LNCAP (cell line): ENCODE measurements around the gene NMNAT2.

ENCODE experiments used
- CTCF ChIP-seq: fragments of 450-650 bp; IDR thresholded peaks from 2 replicates; pipeline ENCODE4 v1.5.1; 2017; ENCODE audit warnings: mild to moderate bottlenecking

The NMNAT2 gene

GRCh38 chr1:183417772-183418491 lies at the start of gene NMNAT2:
Gene NMNAT2 (minus strand): TSS chr1:183418380. CDS start chr1:183418267, 113 bp downstream.
- TF ChIP-seq CTCF, result no peak

DNA sequence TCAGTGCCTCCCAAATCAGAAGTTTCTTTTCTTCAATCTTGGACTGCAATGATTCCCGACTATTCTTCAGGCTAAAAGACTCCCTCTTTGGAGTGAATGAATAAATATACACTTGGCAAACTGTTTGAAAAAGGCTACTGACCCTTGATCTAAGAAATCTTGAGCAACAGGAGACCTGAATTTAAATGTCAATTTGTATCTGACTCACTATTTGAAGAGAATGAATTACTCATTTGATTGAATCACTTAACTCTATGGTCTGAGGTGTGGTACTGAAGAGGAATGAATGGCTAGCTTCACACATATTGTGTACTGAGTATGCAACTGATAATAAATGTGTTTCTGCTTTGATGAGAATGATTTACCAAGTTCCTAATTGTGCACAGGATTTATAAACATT lies 49.5 kb upstream of the NMNAT2 start:
- no peak for TF ChIP-seq CTCF

DNA sequence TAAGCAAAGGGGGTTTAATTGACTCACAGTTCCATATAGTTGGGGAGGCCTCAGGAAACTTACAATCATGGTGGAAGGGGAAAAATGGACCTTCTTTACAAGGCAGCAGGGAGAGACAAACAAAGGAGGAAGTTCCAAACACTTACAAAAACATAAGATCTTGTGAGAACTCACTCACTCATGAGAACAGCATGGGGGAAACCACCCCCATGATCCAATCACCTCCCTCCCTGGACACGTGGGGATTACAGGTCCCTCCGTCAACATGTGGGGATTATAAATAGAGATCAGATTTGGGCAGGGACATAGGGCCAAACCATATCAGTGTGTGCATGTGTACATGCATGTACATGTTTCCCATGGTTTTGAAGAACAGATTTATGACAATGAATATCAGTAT lies 48.6 kb upstream of the NMNAT2 start:
- no peak for TF ChIP-seq CTCF

- TF ChIP-seq CTCF, result no peak
Measured at GRCh38 chr1:183463566-183463965, 45.4 kb upstream of the NMNAT2 start.

- TF ChIP-seq CTCF, result no peak
Measured at GRCh38 chr1:183461350-183461749, 43.2 kb upstream of the NMNAT2 start.

DNA sequence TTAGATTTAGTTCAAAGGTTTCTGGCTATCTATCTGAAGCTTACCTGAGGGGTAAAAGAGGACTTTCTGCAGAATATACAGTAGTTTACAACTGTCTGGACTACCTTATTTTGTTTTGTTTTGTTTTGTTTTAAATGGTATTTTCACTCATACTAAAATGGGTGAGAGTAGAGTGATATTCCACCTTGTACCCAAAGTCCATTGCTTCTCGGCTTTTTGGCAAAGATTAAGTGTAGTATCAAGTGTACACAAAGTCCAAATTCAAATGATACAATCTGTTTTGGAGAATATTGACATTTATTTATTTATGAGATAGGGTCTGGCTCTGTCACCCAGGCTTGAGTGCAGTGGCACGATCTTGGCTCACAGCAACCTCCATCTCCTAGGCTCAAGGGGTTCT lies 42.4 kb upstream of the NMNAT2 start:
- TF ChIP-seq CTCF, result no peak

DNA sequence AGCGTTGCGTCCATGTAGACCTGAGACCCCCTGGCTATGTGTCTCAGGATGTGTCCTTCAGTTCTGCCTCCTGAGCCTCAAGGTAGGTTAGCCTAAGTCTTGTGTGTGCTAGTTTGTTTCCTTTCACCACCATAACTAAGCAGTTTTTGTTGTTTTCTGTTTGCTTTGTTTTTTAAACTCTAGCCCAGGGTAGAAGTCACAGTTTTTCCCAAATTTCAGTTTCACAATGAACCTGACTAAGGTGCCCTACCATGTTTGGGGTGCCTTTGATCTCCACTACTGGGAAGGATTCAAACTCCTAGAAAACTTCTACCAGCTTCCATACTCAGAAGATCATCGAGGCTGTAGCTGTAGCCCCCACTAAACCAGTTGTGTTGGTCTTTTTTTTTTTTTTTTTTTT lies 39.3 kb upstream of the NMNAT2 start:
- TF ChIP-seq CTCF, result no peak

- no peak for TF ChIP-seq CTCF
Measured at GRCh38 chr1:183456826-183457225, 38.6 kb upstream of the NMNAT2 start.
